H1 (cell line): Measurements from ENCODE around the gene SPOCK1. TPM values are rescaled to one million over a fixed set of nuclear protein-coding genes. Genes with fewer than 3 reads are reported as not detected.

Experiments
- CTCF ChIA-PET: fragments of 300-600 bp; sonication (Branson Sonifier 250); formaldehyde crosslinking; loops from one replicate; lab custom pipeline; 2021; ENCODE audit not compliant: partially characterized antibody; lab: Charles Lee
- POLR2A ChIA-PET: fragments of 300-600 bp; sonication (Branson Sonifier 250); formaldehyde crosslinking; loops from one replicate; lab custom pipeline; 2021; ENCODE audit warnings: inconsistent platforms; ENCODE audit not compliant: partially characterized antibody; lab: Charles Lee
- DNase-seq, 2 experiments: peaks; one replicate each; pipeline versions ENCODE4 v3.0.0 to v3.0.0-alpha.2; 2010 to 2022; ENCODE audit warnings: low spot score in 2 of 2, low read depth in 1 of 2, mixed read lengths in 1 of 2
- FAIRE-seq: peaks from 2 replicates; lab custom pipeline; 2011; peaks lifted over from hg19 to GRCh38; lab: Jason Lieb, UNC
- H2AFZ ChIP-seq: 2 replicates; pipeline ENCODE4 v1.8.1; 2012; ENCODE audit warnings: low read length, inconsistent platforms
- H2AK5ac ChIP-seq: 2 replicates; pipeline ENCODE4 v1.6.1; 2013; ENCODE audit warnings: low read depth, low read length
- H2BK120ac ChIP-seq: replicated peaks from 2 replicates; pipeline ENCODE3; 2013; ENCODE audit warnings: low read depth, low read length, inconsistent platforms
- H2BK12ac ChIP-seq: 2 replicates; pipeline ENCODE4 v1.6.1; 2013; ENCODE audit warnings: low read depth, low read length
- H2BK15ac ChIP-seq: 2 replicates; pipeline ENCODE4 v1.6.1; 2013; ENCODE audit warnings: low read length
- H2BK20ac ChIP-seq: 2 replicates; pipeline ENCODE4 v1.6.1; 2013; ENCODE audit warnings: low read length
- H2BK5ac ChIP-seq: 2 replicates; pipeline ENCODE4 v1.6.1; 2013; ENCODE audit warnings: low read depth, low read length
- H3K14ac ChIP-seq: 2 replicates; pipeline ENCODE4 v1.6.1; 2013; ENCODE audit warnings: inconsistent platforms; ENCODE audit not compliant: insufficient read length
- H3K18ac ChIP-seq: 2 replicates; pipeline ENCODE4 v1.6.1; 2013; ENCODE audit warnings: low read length; ENCODE audit errors: extremely low read depth
- H3K23ac ChIP-seq: 2 replicates; pipeline ENCODE4 v1.6.1; 2013; ENCODE audit warnings: inconsistent platforms; ENCODE audit not compliant: insufficient read length
- H3K23me2 ChIP-seq: 2 replicates; pipeline ENCODE4 v1.6.1; 2013; ENCODE audit warnings: low read depth, low read length
- H3K27ac ChIP-seq: 2 replicates; pipeline ENCODE4 v1.6.1; 2011; ENCODE audit warnings: low read depth, low read length, inconsistent platforms
- H3K27me3 ChIP-seq, 4 experiments: replicated peaks in 1 of 4; 1 replicate in 1 of 4; 2 replicates in 3 of 4; pipeline versions ENCODE4 v1.6.1 to v1.8.1; 2011 to 2013; ENCODE audit warnings: low read length in 3 of 4, mild to moderate bottlenecking in 3 of 4, inconsistent platforms in 2 of 4, mixed read lengths in 2 of 4, moderate library complexity in 1 of 4; ENCODE audit not compliant: control insufficient read depth in 3 of 4, insufficient read depth in 3 of 4; ENCODE audit errors: extremely low read depth in 1 of 4
- H3K36me3 ChIP-seq, 4 experiments: 2 replicates each; pipeline versions ENCODE4 v1.6.1 to v1.8.1; 2011 to 2013; ENCODE audit warnings: mild to moderate bottlenecking in 4 of 4, low read length in 3 of 4, moderate library complexity in 2 of 4, control low read depth in 1 of 4, inconsistent platforms in 1 of 4; ENCODE audit not compliant: insufficient read depth in 4 of 4, control insufficient read depth in 2 of 4
- H3K4ac ChIP-seq: replicated peaks from 2 replicates; pipeline ENCODE3; 2013; ENCODE audit warnings: low read length, low read depth, mixed read lengths, inconsistent platforms; ENCODE audit not compliant: insufficient read length
- H3K4me1 ChIP-seq, 4 experiments: replicated peaks in 1 of 4; 1 replicate in 1 of 4; 2 replicates in 3 of 4; pipeline versions ENCODE4 v1.6.1 to v1.8.1; 2011 to 2013; ENCODE audit warnings: low read length in 3 of 4, inconsistent platforms in 2 of 4, mixed read lengths in 1 of 4; ENCODE audit not compliant: insufficient read depth in 4 of 4, control insufficient read depth in 3 of 4
- H3K4me2 ChIP-seq, 2 experiments: 2 replicates each; pipeline versions ENCODE4 v1.6.1 to v1.8.1; 2011 to 2013; ENCODE audit warnings: low read depth in 2 of 2, low read length in 2 of 2, control low read depth in 1 of 2, inconsistent platforms in 1 of 2, mild to moderate bottlenecking in 1 of 2; ENCODE audit not compliant: insufficient read depth in 1 of 2
- H3K4me3 ChIP-seq, 4 experiments: fragments of 200-600, 300-600 bp in 1 of 4; sonication (generic), shearing (Covaris generic), sonication (Bioruptor Twin) in 1 of 4; 2 replicates each; pipeline versions ENCODE4 v1.5.1 to v1.8.1; 2011 to 2016; ENCODE audit warnings: low read length in 4 of 4, low read depth in 3 of 4, control low read depth in 2 of 4, inconsistent platforms in 2 of 4, mild to moderate bottlenecking in 2 of 4, mixed read lengths in 1 of 4, moderate library complexity in 1 of 4; ENCODE audit not compliant: insufficient read depth in 2 of 4; ENCODE audit errors: extremely low read depth in 1 of 4
- H3K56ac ChIP-seq: replicated peaks from 2 replicates; pipeline ENCODE3; 2013; ENCODE audit warnings: low read depth, mild to moderate bottlenecking, mixed read lengths, low read length, inconsistent platforms; ENCODE audit not compliant: insufficient read length
- H3K79me1 ChIP-seq: 2 replicates; pipeline ENCODE4 v1.6.1; 2013; ENCODE audit warnings: low read depth, low read length, control low read depth
- H3K79me2 ChIP-seq, 2 experiments: 2 replicates each; pipeline versions ENCODE4 v1.6.1 to v1.8.1; 2012 to 2013; ENCODE audit warnings: low read length in 2 of 2, mild to moderate bottlenecking in 2 of 2, inconsistent platforms in 1 of 2; ENCODE audit not compliant: insufficient read depth in 2 of 2, control insufficient read depth in 1 of 2
- H3K9ac ChIP-seq, 4 experiments: replicated peaks in 1 of 4; 1 replicate in 1 of 4; 2 replicates in 3 of 4; pipeline versions ENCODE4 v1.6.1 to v1.8.1; 2011 to 2013; ENCODE audit warnings: low read depth in 3 of 4, low read length in 3 of 4, control low read depth in 2 of 4, mild to moderate bottlenecking in 2 of 4, moderate library complexity in 2 of 4, inconsistent platforms in 1 of 4; ENCODE audit errors: extremely low read depth in 1 of 4
- H3K9me3 ChIP-seq, 2 experiments: 2 replicates each; pipeline versions ENCODE4 v1.6.1 to v1.8.1; 2012 to 2013; ENCODE audit warnings: mild to moderate bottlenecking in 2 of 2, moderate library complexity in 2 of 2, control low read depth in 1 of 2, inconsistent platforms in 1 of 2, low read depth in 1 of 2, low read length in 1 of 2, mixed read lengths in 1 of 2; ENCODE audit not compliant: insufficient read depth in 2 of 2
- H4K20me1 ChIP-seq, 2 experiments: replicated peaks in 1 of 2; 2 replicates each; pipeline versions ENCODE3 to v1.8.1; 2011 to 2013; ENCODE audit warnings: inconsistent platforms in 2 of 2, low read length in 2 of 2, mild to moderate bottlenecking in 1 of 2; ENCODE audit not compliant: insufficient read depth in 2 of 2, control insufficient read depth in 1 of 2
- H4K5ac ChIP-seq: 2 replicates; pipeline ENCODE4 v1.6.1; 2013; ENCODE audit warnings: low read length, low read depth, mixed read lengths, inconsistent platforms; ENCODE audit not compliant: insufficient read length
- H4K8ac ChIP-seq: 2 replicates; pipeline ENCODE4 v1.8.0; 2013; ENCODE audit warnings: mild to moderate bottlenecking, moderate library complexity, low read length, inconsistent platforms; ENCODE audit not compliant: insufficient read depth; ENCODE audit errors: extremely low read depth
- H4K91ac ChIP-seq: replicated peaks from 2 replicates; pipeline ENCODE3; 2013; ENCODE audit warnings: low read length, mixed read lengths, inconsistent platforms; ENCODE audit not compliant: insufficient read length
- BCL11A ChIP-seq, 2 experiments: IDR thresholded peaks; one replicate each; pipeline ENCODE4 v1.6.1; 2011; ENCODE audit warnings: low read depth in 2 of 2, low read length in 2 of 2, mild to moderate bottlenecking in 2 of 2
- CHD2 ChIP-seq: IDR thresholded peaks from 2 replicates; pipeline ENCODE4 v1.6.1; 2012; ENCODE audit warnings: low read length, improper control_type of control experiment
- EGR1 ChIP-seq: IDR thresholded peaks from 2 replicates; pipeline ENCODE4 v1.6.1; 2011; ENCODE audit warnings: low read depth, low read length, borderline replicate concordance
- KDM5A ChIP-seq: fragments of 200-600 bp; IDR thresholded peaks from 2 replicates; pipeline ENCODE4 v1.7.1; 2012; ENCODE audit warnings: mild to moderate bottlenecking, low read length, inconsistent platforms, mixed read lengths
- POLR2A ChIP-seq, 2 experiments: IDR thresholded peaks; 1 replicate in 1 of 2; 2 replicates in 1 of 2; pipeline ENCODE4 v1.6.1; 2011; ENCODE audit warnings: low read depth in 2 of 2, low read length in 2 of 2, mild to moderate bottlenecking in 2 of 2; ENCODE audit errors: control extremely low read depth in 1 of 2
- SIRT6 ChIP-seq: IDR thresholded peaks from one replicate; pipeline ENCODE4 v1.7.1; 2012; ENCODE audit warnings: low read length, inconsistent platforms
- SP1 ChIP-seq: IDR thresholded peaks from 2 replicates; pipeline ENCODE4 v1.6.1; 2011; ENCODE audit warnings: low read depth, low read length
- SP4 ChIP-seq: IDR thresholded peaks from 2 replicates; pipeline ENCODE4 v1.6.1; 2012; ENCODE audit warnings: low read length, inconsistent platforms
- TCF12 ChIP-seq: IDR thresholded peaks from 2 replicates; pipeline ENCODE4 v1.6.1; 2011; ENCODE audit warnings: low read depth, mild to moderate bottlenecking, low read length
- WGBS, 2 experiments: shearing (Covaris generic) in 1 of 2; methylation state at CpG; one replicate each; pipeline versions ENCODE4 v1.1.6 to v1.1.7; 2013 to 2015; ENCODE audit warnings: low lambda C conversion rate in 2 of 2, mixed read lengths in 2 of 2, inconsistent platforms in 1 of 2, low coverage in 1 of 2, missing lambda C conversion rate in 1 of 2; ENCODE audit not compliant: insufficient replicate concordance in 2 of 2, insufficient coverage in 1 of 2, insufficient read length in 1 of 2; ENCODE audit errors: extremely low coverage in 1 of 2, missing lambda C conversion rate in 1 of 2; 5-methylcytosine and 5-hydroxymethylcytosine counted together
- polyA plus RNA-seq, 7 experiments: library from polyadenylated mRNA; depleted of rRNA in 3 of 7; stranded (reverse) in 5 of 7; unstranded in 2 of 7; fragments of >200 nt in 5 of 7; fragments of 200-250 nt in 2 of 7; gene quantifications; 1 replicate in 5 of 7; 2 replicates in 1 of 7; 4 replicates in 1 of 7; pipeline versions ENCODE4 v1.2.1 to v1.2.3, GENCODE V29; 2011 to 2013; ENCODE audit warnings: missing spikeins in 2 of 7, mixed read lengths in 2 of 7
- total RNA-seq: library from RNA; stranded (reverse); fragmentation: NEBNext Ultra II Directional; extraction: Animal tissue kit (Norgen Biotek cat#: 25700); gene quantifications from 2 replicates; pipeline ENCODE4 v1.2.1, GENCODE V29; 2021

The SPOCK1 gene
- total and polyA plus RNA-seq, 2 of the 8 experiments (the other 6 are each of a cell fraction or from before 2014, with no cell fraction given), result 6.9 to 18.1 TPM

DNA sequence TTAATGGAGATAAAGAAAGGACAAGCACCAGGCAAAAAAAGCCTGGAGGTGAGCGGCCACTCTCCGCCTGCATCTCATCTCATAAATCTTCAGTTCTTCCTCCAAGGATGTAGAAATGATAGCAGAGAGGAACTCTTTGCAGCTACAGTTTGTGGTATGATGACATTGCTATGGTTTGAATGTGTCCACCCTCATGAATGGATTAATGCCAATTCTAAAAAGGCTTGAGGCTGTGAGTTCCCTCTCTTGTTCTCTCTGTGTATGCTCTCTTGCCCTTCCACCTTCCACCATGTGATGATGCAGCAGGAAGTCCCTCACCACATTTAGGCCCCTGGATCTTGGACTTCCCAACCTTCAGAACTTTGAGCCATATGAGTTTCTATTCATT, 126.4 kb downstream of the SPOCK1 start:
- Histone ChIP-seq H4K5ac (no peak overlapping the region), H2BK12ac (no peak overlapping the region), H3K14ac (no peak overlapping the region), H2BK20ac (no peak overlapping the region), H3K9me3 (no peaks in the 10 kb centered on the region), H3K23ac (no peak overlapping the region), H3K18ac (no peak overlapping the region), H3K56ac (no peak overlapping the region), H3K4me3 (no peak overlapping the region), H2BK120ac (no peak overlapping the region), H3K79me1 (no peaks in the 10 kb centered on the region), H3K4ac (no peak overlapping the region), H2AK5ac (no peak overlapping the region), H3K36me3 (no peaks in the 10 kb centered on the region), H3K27me3 (no peaks in the 10 kb centered on the region), H3K27ac (no peak overlapping the region), H4K91ac (no peak overlapping the region), H3K9ac (no peak overlapping the region), H2AFZ (no peak overlapping the region), H3K23me2 (no peaks in the 10 kb centered on the region), H2BK5ac (no peak overlapping the region), H3K4me2 (no peak overlapping the region), H3K79me2 (no peaks in the 10 kb centered on the region), H4K20me1 (no peaks in the 10 kb centered on the region), H2BK15ac (no peak overlapping the region), H4K8ac (no peak overlapping the region), H3K4me1 (no peaks in the 10 kb centered on the region; a peak in 2 of 7 replicates)
- TF ChIP-seq CHD2 (no peak), TCF12 (no peak), SP1 (no peak), KDM5A (no peak), EGR1 (no peak), SP4 (no peak), SIRT6 (no peak), POLR2A (IDR thresholded peaks at IDR 0.05; ENCODE audit: control extremely low read depth in 1 of 2, low read depth in 2 of 2, low read length in 2 of 2) (no peak), BCL11A (IDR thresholded peaks at IDR 0.05; ENCODE audit: low read depth in 2 of 2, low read length in 2 of 2) (no peak)
- ChIA-PET POLR2A (interaction anchor here (0.6 kb wide), 1 partner anchor 46 kb away, joined by 3 read pairs; no protein-coding TSS in a partner anchor), CTCF (interaction anchor here (0.6 kb wide), 1 partner anchor 1156 kb away, joined by 3 read pairs; no protein-coding TSS in a partner anchor)
- 88% methylated on average over 2 of the region's 2 CpGs; no CpG with 5 or more reads in 1 of the 2 experiments for WGBS, 2 experiments
- FAIRE-seq (no peak), DNase-seq (no peak)
